Measurements from ENCODE around the gene C3orf33. TPM values are rescaled to one million over a fixed set of nuclear protein-coding genes. Genes with fewer than 3 reads are reported as not detected.
"Not testable (repeated sequence)": the region's sequence is repeated elsewhere in the genome, so short reads cannot be mapped to it uniquely, and the experiment has no call there.

C3orf33 gene
- polyA plus RNA-seq = 1 to 10 TPM; 2.0 to 3.1 (median 2.7) TPM

- H3K27ac ChIP-seq (ENCODE audit: low read depth, low read length) = no peak within 1 kb of the TSS
- WGBS, 3 donors = 0 to 1% (median 1%) methylated on average over 50 to 61 of the region's 61 CpGs
Measured at GRCh38 chr3:155805802-155806618, at the start of gene C3orf33. C3orf33 (minus strand) TSS chr3:155806278; CDS start chr3:155806252, 26 bp downstream.

- H3K27ac ChIP-seq (ENCODE audit: low read depth, low read length) = no peak within 1 kb of the TSS
- WGBS, 3 donors = 0 to 1% (median 0%) methylated on average over 50 of the region's 50 CpGs
Measured at GRCh38 chr3:155854141-155854940, 48.3 kb upstream of the C3orf33 start, which contains the start of gene SLC33A1. SLC33A1 (minus strand) TSS chr3:155854427; CDS start chr3:155853997, 430 bp downstream.

GRCh38 chr3:155853214-155854140 is 47.4 kb upstream of the C3orf33 start:
- H3K27ac ChIP-seq (ENCODE audit: low read depth, low read length) = no peak overlapping the region
- 1 to 2% (median 1%) methylated on average over 45 of the region's 45 CpGs for WGBS, 3 donors

- no peak overlapping the region for H3K27ac ChIP-seq (ENCODE audit: low read depth, low read length)
- WGBS, 3 donors = 17 to 19% (median 18%) methylated on average over 2 of the region's 2 CpGs
Measured at GRCh38 chr3:155852341-155852740, 46.3 kb upstream of the C3orf33 start.

GRCh38 chr3:155849404-155849803 is 43.3 kb upstream of the C3orf33 start:
- H3K27ac ChIP-seq (ENCODE audit: low read depth, low read length) = not testable (repeated sequence)
- WGBS, 3 donors = 64 to 90% (median 86%) methylated on average over 3 of the region's 3 CpGs

GRCh38 chr3:155847993-155848392 is 41.9 kb upstream of the C3orf33 start:
- 62 to 97% (median 96%) methylated on average over 3 of the region's 3 CpGs for WGBS, 3 donors
- no peak overlapping the region for H3K27ac ChIP-seq (ENCODE audit: low read depth, low read length)

GRCh38 chr3:155846119-155846518 is 40.0 kb upstream of the C3orf33 start:
- WGBS, 3 donors = 53 to 80% (median 80%) methylated on average over 3 of the region's 3 CpGs
- H3K27ac ChIP-seq (ENCODE audit: low read depth, low read length) = no peak overlapping the region

GRCh38 chr3:155843569-155843968 is 37.5 kb upstream of the C3orf33 start:
- WGBS, 3 donors = 45 to 83% (median 78%) methylated on average over 1 of the region's 1 CpG

GRCh38 chr3:155835341-155836071 is 29.4 kb upstream of the C3orf33 start:
- 48 to 88% (median 88%) methylated on average over 9 of the region's 9 CpGs for WGBS, 3 donors
- no peak overlapping the region for H3K27ac ChIP-seq (ENCODE audit: low read depth, low read length)

More at GRCh38 chr3:155843569-155843968, 37.5 kb upstream of the C3orf33 start:
- H3K27ac ChIP-seq (ENCODE audit: low read depth, low read length) = no peak overlapping the region

GRCh38 chr3:155828490-155829098 is 22.5 kb upstream of the C3orf33 start:
- H3K27ac ChIP-seq (ENCODE audit: low read depth, low read length) = not testable (repeated sequence)
- 96 to 98% (median 96%) methylated on average over 13 of the region's 13 CpGs for WGBS, 3 donors

- H3K27ac ChIP-seq (ENCODE audit: low read depth, low read length) = no peak overlapping the region
Measured at GRCh38 chr3:155815030-155815545, 9.0 kb upstream of the C3orf33 start.

GRCh38 chr3:155813224-155813623 is 7.1 kb upstream of the C3orf33 start:
- not testable (repeated sequence) for H3K27ac ChIP-seq (ENCODE audit: low read depth, low read length)

GRCh38 chr3:155809181-155809580 is 3.1 kb upstream of the C3orf33 start:
- H3K27ac ChIP-seq (ENCODE audit: low read depth, low read length) = no peak overlapping the region

GRCh38 chr3:155807823-155808222 is 1.7 kb upstream of the C3orf33 start:
- H3K27ac ChIP-seq (ENCODE audit: low read depth, low read length) = no peak overlapping the region
- WGBS, 3 donors = 78 to 97% (median 90%) methylated on average over 2 of the region's 2 CpGs

GRCh38 chr3:155805204-155805801 is 775 bp downstream of the C3orf33 start:
- WGBS, 3 donors = 32 to 38% (median 34%) methylated on average over 15 of the region's 15 CpGs
- H3K27ac ChIP-seq (ENCODE audit: low read depth, low read length) = no peak overlapping the region

GRCh38 chr3:155804323-155804722 is 1.8 kb downstream of the C3orf33 start:
- H3K27ac ChIP-seq (ENCODE audit: low read depth, low read length) = no peak overlapping the region

- 95 to 97% (median 96%) methylated on average over 1 of the region's 1 CpG for WGBS, 3 donors
- no peak overlapping the region for H3K27ac ChIP-seq (ENCODE audit: low read depth, low read length)
Measured at GRCh38 chr3:155792532-155792931, 13.5 kb downstream of the C3orf33 start.
